ENCODE measurements around the gene CCL23. TPM values are rescaled to one million over a fixed set of nuclear protein-coding genes. Genes with fewer than 3 reads are reported as not detected.

CCL23 gene
- polyA plus RNA-seq, 3 donors: 0.31 to 0.89 TPM; not detected in 1

DNA sequence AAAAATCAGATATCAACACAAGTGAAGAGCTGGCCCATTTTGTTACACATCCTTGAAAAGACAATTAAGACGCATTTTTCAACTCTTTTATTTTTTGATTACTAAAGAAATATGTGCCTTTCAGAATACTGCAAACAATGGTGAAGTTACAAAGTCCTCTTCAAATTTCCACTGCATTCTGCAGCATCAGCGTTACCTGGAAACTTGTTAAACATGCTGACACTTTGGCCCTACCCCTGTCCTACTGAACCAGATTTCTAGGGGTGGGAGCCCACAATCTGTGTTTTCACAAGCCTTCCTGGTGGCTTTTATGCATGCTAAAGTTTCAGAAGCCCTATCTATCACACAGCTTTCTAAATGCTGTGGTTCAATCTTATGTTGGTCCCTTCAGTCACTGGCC lies 26.7 kb downstream of the CCL23 start:
- H3K27ac ChIP-seq (ENCODE audit: low read depth in 1 of 2, low read length in 2 of 2): no peak overlapping the region
- H3K9me3 ChIP-seq (replicated peaks in 1 of 2; ENCODE audit: control insufficient read depth in 1 of 2, insufficient read depth in 1 of 2, low read length in 2 of 2): no peaks in the 10 kb centered on the region
- H3K36me3 Mint-ChIP-seq: no peaks in the 10 kb centered on the region
- TF ChIP-seq, protein P1, sequence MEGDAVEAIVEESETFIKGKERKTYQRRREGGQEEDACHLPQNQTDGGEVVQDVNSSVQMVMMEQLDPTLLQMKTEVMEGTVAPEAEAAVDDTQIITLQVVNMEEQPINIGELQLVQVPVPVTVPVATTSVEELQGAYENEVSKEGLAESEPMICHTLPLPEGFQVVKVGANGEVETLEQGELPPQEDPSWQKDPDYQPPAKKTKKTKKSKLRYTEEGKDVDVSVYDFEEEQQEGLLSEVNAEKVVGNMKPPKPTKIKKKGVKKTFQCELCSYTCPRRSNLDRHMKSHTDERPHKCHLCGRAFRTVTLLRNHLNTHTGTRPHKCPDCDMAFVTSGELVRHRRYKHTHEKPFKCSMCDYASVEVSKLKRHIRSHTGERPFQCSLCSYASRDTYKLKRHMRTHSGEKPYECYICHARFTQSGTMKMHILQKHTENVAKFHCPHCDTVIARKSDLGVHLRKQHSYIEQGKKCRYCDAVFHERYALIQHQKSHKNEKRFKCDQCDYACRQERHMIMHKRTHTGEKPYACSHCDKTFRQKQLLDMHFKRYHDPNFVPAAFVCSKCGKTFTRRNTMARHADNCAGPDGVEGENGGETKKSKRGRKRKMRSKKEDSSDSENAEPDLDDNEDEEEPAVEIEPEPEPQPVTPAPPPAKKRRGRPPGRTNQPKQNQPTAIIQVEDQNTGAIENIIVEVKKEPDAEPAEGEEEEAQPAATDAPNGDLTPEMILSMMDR (IDR thresholded peaks at IDR 0.05): no peak
- H3K27ac Mint-ChIP-seq: no peak overlapping the region
- no peaks in the 10 kb centered on the region for H4K20me1 ChIP-seq (ENCODE audit: insufficient read depth, low read length)
- intact Hi-C loops (cut with micrococcal nuclease): no loop called here
- H3K4me3 Mint-ChIP-seq: no peak overlapping the region
- peaks cover 6% of the 10 kb centered on the region for H3K4me1 Mint-ChIP-seq
- no peaks in the 10 kb centered on the region for H3K79me2 ChIP-seq (ENCODE audit: insufficient read depth, low read length)
- H3K36me3 ChIP-seq (replicated peaks in 1 of 2; ENCODE audit: control insufficient read depth in 1 of 2, insufficient read depth in 2 of 2, low read length in 2 of 2): no peaks in the 10 kb centered on the region
- H3K4me1 ChIP-seq (ENCODE audit: control insufficient read depth in 1 of 2, insufficient read depth in 2 of 2, low read length in 2 of 2): no peaks in the 10 kb centered on the region
- DNase-seq: no peak
- no peak overlapping the region for H3K4me3 ChIP-seq (replicated peaks in 1 of 3; ENCODE audit: low read depth in 2 of 3, low read length in 3 of 3)
- no peak overlapping the region for H3K4me2 ChIP-seq (replicated peaks; ENCODE audit: extremely low read depth, low read length, poor library complexity, severe bottlenecking)
- no peak overlapping the region for H2AFZ ChIP-seq (ENCODE audit: insufficient read depth, low read depth, low read length, poor library complexity, severe bottlenecking)
- WGBS (ENCODE audit: insufficient coverage): 86% methylated on average over 1 of the region's 2 CpGs
- H3K27me3 ChIP-seq (ENCODE audit: control insufficient read depth in 2 of 2, insufficient read depth in 2 of 2, low read length in 2 of 2): no peaks in the 10 kb centered on the region
- H3K9me3 Mint-ChIP-seq: peaks cover 0 to 7% (median 2%) of the 10 kb centered on the region in 7 donors
- H3K27me3 Mint-ChIP-seq (ENCODE audit: low read depth in 3 of 3): peaks cover 0 to 2% (median 2%) of the 10 kb centered on the region in 3 donors
- H3K9ac ChIP-seq (ENCODE audit: insufficient read depth, low read length, poor library complexity, severe bottlenecking): no peak overlapping the region

GRCh38 chr17:35988164-35988563 lies 29.6 kb downstream of the CCL23 start:
- Histone ChIP-seq H4K20me1 (ENCODE audit: insufficient read depth, low read length) (no peaks in the 10 kb centered on the region), H3K9ac (ENCODE audit: insufficient read depth, low read length, poor library complexity, severe bottlenecking) (no peak overlapping the region), H3K36me3 (replicated peaks in 1 of 2; ENCODE audit: control insufficient read depth in 1 of 2, insufficient read depth in 2 of 2, low read length in 2 of 2) (no peaks in the 10 kb centered on the region), H3K4me2 (replicated peaks; ENCODE audit: extremely low read depth, low read length, poor library complexity, severe bottlenecking) (no peak overlapping the region), H3K9me3 (replicated peaks in 1 of 2; ENCODE audit: control insufficient read depth in 1 of 2, insufficient read depth in 1 of 2, low read length in 2 of 2) (no peaks in the 10 kb centered on the region), H3K79me2 (ENCODE audit: insufficient read depth, low read length) (no peaks in the 10 kb centered on the region), H3K27me3 (ENCODE audit: control insufficient read depth in 2 of 2, insufficient read depth in 2 of 2, low read length in 2 of 2) (no peaks in the 10 kb centered on the region), H3K27ac (ENCODE audit: low read depth in 1 of 2, low read length in 2 of 2) (no peak overlapping the region), H3K4me1 (ENCODE audit: control insufficient read depth in 1 of 2, insufficient read depth in 2 of 2, low read length in 2 of 2) (no peaks in the 10 kb centered on the region), H3K4me3 (replicated peaks in 1 of 3; ENCODE audit: low read depth in 2 of 3, low read length in 3 of 3) (no peak overlapping the region), H2AFZ (ENCODE audit: insufficient read depth, low read depth, low read length, poor library complexity, severe bottlenecking) (no peak overlapping the region)
- Mint-ChIP-seq H3K36me3 (no peaks in the 10 kb centered on the region), H3K9me3 (peaks cover 0 to 7% (median 2%) of the 10 kb centered on the region in 7 donors), H3K4me1 (peaks cover 6% of the 10 kb centered on the region), H3K27ac (no peak overlapping the region), H3K4me3 (no peak overlapping the region), H3K27me3 (ENCODE audit: low read depth in 3 of 3) (peaks cover 0 to 3% (median 0%) of the 10 kb centered on the region in 3 donors)
- intact Hi-C loops (cut with micrococcal nuclease): loop anchor here in 1 of 2 donors (10.0 kb wide), 1 partner anchor 77 kb away; the partner anchor contains the start of gene CCL18
- TF ChIP-seq, protein P1 (IDR thresholded peaks at IDR 0.05): no peak
- no peak for DNase-seq

All from CD14-positive monocyte (primary cell).